T47D (cell line): ENCODE data around the gene COQ2.
"Not testable (repeated sequence)": the region's sequence is repeated elsewhere in the genome, so short reads cannot be mapped to it uniquely, and the experiment has no call there.

Experiments used
- DNase-seq, 2 experiments: peaks; one replicate each; pipeline versions ENCODE4 v3.0.0 to v3.0.0-alpha.2; 2011 to 2012; ENCODE audit warnings: low read depth in 1 of 2, low spot score in 1 of 2
- JUND ChIP-seq: IDR thresholded peaks from 2 replicates; pipeline ENCODE4 v1.6.1; 2012; ENCODE audit warnings: low read depth
- in situ Hi-C: cut with HindIII; loops from 2 replicates; pipeline ENCODE4 v1.10.0; 2016; ENCODE audit warnings: low sequenced_read_pairs, low pct_unique_long_range_greater_than_20kb

Gene COQ2

GRCh38 chr4:83252782-83253405 is 31.7 kb downstream of the COQ2 start:
- DNase-seq, result peak in 1 of 2 experiments; percentile 70
- no peak for TF ChIP-seq JUND
- in situ Hi-C loops, result no loop called here

- TF ChIP-seq JUND, result no peak
- no peak for DNase-seq
- in situ Hi-C loops, result no loop called here
Measured at GRCh38 chr4:83251447-83251830, 33.2 kb downstream of the COQ2 start.

DNA sequence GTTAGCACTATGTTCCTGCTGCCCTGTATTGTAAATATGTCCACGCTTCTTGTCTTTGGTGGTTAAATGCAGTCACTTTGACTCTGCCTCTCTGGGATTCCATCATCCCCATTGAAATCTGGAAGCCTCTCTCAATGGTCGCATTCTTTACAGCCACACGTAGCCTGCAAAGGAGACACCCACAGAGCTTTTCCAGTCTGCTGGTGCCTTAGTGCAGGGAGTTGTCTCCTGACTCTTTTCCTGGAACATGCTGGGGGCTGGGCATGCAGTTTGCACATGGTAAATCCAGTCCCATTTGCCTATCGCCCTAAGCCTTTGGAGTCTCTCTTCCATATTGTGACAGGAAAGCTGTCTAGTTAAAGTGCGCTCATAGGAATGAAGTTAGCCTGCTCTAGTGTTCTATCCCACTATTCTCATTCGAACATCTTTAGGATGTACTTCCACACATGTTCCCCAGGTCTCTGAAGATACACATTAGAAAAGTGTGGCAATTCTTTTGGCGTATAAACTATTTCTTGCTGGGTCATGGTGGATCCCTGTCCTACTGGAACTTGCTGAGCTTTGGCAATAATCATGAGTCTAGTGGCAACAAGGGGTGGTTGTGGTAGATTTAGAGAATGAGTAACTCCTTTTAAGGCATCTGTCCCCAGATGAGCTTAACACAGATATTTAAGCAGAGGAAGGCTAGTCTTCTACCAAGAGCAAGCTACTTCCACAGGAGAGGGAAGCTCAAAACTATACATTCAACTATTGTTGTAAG is 33.7 kb downstream of the COQ2 start:
- DNase-seq, result no peak
- in situ Hi-C loops, result no loop called here

GRCh38 chr4:83248486-83248885 is 36.1 kb downstream of the COQ2 start:
- peak; percentile 5 to 53 for DNase-seq
- no peak for TF ChIP-seq JUND
- in situ Hi-C loops, result no loop called here

More for the DNA sequence above, 33.7 kb downstream of the COQ2 start:
- no peak for TF ChIP-seq JUND

DNA sequence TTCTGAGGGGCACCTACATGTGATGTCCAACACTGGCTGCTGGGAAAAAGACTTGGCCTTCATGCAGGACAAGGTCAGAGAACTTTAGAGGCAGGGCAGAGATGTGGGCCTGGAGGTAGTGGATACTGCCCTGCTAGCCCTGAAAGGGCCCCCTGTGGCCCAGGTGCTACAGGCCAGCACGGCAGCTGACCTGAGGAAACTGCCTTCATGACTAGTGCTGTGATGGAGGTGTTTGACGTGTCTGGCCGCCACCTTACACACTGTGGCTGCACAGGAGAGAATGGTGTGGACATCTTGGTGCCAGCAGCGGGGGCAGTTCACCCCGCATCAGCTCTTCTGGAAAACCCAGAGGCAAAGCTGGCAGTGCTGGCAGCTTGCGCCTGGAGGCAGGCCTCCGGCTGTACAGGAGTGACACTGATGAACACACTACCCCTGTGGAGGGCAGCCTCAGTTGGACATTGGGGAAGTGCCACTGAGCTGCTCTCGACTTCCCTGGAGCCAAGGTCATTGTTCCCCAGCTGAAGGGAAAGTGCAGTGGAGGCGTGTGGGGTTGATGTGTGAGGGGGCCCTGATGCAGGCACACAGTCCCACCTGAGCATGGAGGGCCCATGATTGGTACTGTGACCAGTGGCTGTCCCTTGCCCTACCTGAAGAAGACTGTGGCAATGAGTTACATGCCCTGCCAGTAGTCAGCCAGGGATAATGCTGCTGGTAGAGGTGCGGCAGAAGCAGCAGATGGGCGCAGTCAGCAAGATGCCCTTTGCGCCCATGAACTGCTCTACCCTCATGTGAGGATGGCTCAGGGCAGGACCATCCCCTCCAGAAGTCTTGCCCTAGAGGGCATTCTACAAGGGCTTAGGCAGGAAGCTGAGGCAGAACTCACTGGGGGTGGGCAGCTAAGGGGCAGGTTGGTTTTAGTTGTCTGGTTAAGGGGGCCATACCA is 36.9 kb downstream of the COQ2 start:
- in situ Hi-C loops, result no loop called here
- no peak for DNase-seq
- TF ChIP-seq JUND, result no peak

GRCh38 chr4:83241132-83241531 is 43.5 kb downstream of the COQ2 start:
- in situ Hi-C loops, result no loop called here
- TF ChIP-seq JUND, result no peak

DNA sequence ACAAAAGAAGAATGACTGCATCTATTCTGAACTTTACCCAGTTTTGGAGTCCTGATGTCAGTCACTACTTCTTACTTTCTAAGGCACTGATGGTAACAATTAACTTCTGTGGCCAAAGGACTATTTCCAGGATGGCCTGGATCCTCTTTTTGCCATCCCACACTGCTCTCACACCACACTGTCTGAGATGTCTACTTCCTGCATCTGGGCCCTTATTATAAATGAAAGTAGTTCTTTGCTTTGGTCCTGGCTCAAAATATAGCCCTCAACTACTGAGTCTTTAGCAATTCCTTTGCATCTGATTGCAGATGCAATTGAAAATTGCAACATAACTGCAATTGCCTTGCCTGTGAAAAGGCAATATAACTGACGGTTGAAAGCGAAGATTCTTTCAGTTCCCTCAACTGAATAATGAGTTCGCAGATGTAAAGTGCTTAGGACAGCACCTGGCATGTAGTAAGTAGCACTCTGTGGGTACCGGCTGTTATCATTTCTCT is 44.2 kb downstream of the COQ2 start:
- no peak for DNase-seq
- in situ Hi-C loops, result no loop called here

More at GRCh38 chr4:83241132-83241531, 43.5 kb downstream of the COQ2 start:
- no peak for DNase-seq

DNA sequence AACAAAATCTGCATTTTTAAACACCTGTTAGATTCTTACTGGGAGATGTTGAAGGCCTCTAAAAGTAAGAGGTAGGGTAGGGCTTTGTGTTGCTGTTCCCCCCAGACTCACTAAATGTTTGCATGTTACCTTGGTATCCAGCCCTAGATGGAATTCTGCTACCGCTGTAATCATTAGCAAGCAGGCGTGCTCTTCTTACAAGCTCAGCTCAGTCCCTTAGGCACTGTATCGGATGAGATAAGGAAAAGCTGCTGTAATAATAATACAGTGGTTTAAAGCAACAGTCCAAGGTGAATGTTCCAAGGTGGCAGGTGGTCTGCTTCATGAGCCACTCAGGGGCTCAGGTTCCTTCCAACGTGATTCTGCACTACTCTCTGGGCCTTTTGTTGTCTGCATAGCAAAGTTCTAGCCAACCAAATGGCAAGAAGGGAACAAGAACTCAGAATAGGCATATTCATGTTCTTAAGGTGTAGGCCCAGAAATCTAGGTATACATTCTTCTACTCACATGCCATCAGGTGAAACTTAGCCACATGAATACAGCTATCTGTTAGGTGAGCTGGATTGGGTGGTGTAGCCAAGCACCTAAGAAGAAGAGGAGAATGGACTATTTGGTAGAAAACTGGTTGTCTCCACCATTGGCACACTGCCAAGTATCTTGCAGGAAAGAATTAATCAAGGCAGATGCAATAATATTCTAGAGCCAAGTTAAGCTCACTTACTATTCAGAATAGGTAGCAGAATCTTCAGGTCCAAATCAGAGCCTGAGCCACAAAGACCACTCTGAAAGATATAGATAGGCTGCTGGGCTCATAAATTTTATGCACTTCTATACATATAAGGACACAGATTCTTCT is 46.0 kb downstream of the COQ2 start:
- in situ Hi-C loops, result no loop called here
- DNase-seq, result no peak
- TF ChIP-seq JUND, result no peak

More for the DNA sequence above, 44.2 kb downstream of the COQ2 start:
- no peak for TF ChIP-seq JUND

GRCh38 chr4:83237591-83237990 is 47.0 kb downstream of the COQ2 start:
- no peak for DNase-seq
- no peak for TF ChIP-seq JUND
- in situ Hi-C loops, result no loop called here

DNA sequence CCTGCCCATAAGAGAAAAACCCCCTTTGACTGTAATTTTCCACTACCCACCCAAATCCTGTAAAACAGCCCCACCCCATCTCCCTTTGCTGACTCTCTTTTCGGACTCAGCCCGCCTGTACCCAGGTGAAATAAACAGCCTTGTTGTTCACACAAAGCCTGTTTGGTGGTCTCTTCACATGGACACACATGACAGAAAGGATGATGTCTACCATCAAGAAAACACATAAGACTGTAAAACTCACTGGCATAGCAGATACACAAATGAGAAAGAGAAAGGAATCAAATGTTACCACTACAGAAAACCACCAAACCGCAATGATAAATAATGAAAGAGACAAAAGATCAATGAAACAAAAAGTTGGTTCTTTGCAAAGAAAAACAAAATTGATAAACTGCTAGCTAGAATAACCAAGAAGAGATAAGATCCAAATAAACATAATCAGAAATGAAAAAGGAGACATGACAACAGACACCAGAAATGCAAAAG is 48.9 kb downstream of the COQ2 start:
- in situ Hi-C loops, DNase-seq: not testable (repeated sequence)

DNA sequence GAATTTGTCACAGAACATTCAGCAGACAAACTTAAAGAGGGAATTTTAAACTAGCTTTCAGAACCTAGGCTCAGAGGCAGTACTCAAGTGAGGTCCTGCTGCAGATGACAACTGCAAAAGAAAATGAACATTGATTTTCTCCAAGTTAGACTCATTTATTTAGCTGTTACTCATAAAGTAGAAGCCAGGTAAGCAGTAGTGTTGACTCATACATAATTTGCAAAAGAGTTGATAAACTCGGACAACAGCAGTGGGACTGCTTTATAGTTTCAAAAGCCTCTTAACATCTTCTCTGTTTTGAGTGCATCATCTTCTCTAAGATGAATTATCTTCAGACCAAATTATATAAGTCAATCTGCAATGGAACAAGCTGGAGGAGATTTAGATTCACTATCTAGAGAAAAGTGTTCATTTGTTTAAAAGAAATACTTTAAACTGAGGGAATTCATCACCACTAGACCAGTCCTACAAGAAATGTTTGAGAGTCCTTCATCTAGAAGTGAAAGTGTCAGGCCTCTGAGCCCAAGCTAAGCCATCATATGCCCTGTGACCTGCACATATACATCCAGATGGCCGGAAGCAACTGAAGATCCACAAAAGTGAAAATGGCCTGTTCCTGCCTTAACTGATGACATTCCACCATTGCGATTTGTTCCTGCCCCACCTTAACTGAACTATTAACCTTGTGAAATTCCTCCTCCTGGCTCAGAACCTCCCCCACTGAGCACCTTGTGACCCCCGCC is 49.5 kb downstream of the COQ2 start:
- no peak for DNase-seq
- TF ChIP-seq JUND, result no peak
- in situ Hi-C loops, result no loop called here

GRCh38 chr4:83234387-83234786 is 50.2 kb downstream of the COQ2 start:
- not testable (repeated sequence) for DNase-seq

More at GRCh38 chr4:83234387-83234786, 50.2 kb downstream of the COQ2 start:
- in situ Hi-C loops, result not testable (repeated sequence)
